ENCODE results near the gene POLG.

GRCh38 chr15:89320200-89320599 is 14.4 kb downstream of the POLG start:
- TF ChIP-seq, protein P1, sequence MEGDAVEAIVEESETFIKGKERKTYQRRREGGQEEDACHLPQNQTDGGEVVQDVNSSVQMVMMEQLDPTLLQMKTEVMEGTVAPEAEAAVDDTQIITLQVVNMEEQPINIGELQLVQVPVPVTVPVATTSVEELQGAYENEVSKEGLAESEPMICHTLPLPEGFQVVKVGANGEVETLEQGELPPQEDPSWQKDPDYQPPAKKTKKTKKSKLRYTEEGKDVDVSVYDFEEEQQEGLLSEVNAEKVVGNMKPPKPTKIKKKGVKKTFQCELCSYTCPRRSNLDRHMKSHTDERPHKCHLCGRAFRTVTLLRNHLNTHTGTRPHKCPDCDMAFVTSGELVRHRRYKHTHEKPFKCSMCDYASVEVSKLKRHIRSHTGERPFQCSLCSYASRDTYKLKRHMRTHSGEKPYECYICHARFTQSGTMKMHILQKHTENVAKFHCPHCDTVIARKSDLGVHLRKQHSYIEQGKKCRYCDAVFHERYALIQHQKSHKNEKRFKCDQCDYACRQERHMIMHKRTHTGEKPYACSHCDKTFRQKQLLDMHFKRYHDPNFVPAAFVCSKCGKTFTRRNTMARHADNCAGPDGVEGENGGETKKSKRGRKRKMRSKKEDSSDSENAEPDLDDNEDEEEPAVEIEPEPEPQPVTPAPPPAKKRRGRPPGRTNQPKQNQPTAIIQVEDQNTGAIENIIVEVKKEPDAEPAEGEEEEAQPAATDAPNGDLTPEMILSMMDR (IDR thresholded peaks at IDR 0.05), result no peak
- no peak for TF ChIP-seq POLR2A (IDR thresholded peaks at IDR 0.05)

All from lower leg skin (tissue), 3 donors.